ENCODE data around the gene PRSS21.

DNA sequence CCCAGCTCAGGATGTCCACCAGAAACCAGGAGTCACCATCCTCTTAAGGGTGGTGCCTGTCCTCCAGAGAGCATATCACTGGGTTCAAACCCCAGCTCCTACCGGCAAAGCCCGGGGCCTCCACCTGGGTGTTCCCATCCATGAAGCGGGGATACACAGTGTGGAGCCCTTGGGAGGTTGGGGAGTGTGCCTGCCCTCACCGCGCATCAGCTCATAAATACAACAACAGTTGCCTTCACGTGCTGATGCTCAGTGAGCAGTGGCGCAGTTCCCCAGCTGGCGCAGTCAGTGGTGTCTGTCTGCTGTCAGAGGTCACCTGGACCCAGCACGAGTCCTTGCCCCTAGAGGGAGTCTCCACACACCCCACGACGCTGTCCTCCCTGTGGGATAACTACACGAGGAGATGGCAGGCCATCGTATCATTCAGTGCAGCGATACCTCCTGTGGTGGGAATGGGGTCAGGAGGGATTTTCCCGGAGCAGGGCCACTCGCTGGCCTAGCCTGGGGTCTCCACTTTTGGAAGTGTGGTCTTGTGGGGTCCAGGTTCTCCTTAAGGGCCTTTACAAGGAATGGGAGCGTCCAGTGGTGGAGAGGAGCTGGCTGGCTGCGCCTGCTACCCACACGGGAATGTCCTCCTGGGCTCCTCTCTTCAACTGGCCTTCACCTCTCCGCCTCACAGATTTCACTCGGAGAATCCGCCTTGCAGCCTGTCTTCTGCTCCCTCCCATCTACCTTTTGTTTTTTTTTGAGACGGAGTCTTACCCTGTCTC lies 37.7 kb upstream of the PRSS21 start:
- TF ChIP-seq, protein P1, sequence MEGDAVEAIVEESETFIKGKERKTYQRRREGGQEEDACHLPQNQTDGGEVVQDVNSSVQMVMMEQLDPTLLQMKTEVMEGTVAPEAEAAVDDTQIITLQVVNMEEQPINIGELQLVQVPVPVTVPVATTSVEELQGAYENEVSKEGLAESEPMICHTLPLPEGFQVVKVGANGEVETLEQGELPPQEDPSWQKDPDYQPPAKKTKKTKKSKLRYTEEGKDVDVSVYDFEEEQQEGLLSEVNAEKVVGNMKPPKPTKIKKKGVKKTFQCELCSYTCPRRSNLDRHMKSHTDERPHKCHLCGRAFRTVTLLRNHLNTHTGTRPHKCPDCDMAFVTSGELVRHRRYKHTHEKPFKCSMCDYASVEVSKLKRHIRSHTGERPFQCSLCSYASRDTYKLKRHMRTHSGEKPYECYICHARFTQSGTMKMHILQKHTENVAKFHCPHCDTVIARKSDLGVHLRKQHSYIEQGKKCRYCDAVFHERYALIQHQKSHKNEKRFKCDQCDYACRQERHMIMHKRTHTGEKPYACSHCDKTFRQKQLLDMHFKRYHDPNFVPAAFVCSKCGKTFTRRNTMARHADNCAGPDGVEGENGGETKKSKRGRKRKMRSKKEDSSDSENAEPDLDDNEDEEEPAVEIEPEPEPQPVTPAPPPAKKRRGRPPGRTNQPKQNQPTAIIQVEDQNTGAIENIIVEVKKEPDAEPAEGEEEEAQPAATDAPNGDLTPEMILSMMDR (IDR thresholded peaks at IDR 0.05; ENCODE audit: low read depth, low read length, missing input control), result no peak
- TF ChIP-seq JUND (IDR thresholded peaks at IDR 0.05) (no peak), YY1 (IDR thresholded peaks at IDR 0.05) (no peak), NR2F2 (IDR thresholded peaks at IDR 0.05) (no peak), RAD21 (IDR thresholded peaks at IDR 0.05) (no peak)
- TF ChIP-seq, protein P2, sequence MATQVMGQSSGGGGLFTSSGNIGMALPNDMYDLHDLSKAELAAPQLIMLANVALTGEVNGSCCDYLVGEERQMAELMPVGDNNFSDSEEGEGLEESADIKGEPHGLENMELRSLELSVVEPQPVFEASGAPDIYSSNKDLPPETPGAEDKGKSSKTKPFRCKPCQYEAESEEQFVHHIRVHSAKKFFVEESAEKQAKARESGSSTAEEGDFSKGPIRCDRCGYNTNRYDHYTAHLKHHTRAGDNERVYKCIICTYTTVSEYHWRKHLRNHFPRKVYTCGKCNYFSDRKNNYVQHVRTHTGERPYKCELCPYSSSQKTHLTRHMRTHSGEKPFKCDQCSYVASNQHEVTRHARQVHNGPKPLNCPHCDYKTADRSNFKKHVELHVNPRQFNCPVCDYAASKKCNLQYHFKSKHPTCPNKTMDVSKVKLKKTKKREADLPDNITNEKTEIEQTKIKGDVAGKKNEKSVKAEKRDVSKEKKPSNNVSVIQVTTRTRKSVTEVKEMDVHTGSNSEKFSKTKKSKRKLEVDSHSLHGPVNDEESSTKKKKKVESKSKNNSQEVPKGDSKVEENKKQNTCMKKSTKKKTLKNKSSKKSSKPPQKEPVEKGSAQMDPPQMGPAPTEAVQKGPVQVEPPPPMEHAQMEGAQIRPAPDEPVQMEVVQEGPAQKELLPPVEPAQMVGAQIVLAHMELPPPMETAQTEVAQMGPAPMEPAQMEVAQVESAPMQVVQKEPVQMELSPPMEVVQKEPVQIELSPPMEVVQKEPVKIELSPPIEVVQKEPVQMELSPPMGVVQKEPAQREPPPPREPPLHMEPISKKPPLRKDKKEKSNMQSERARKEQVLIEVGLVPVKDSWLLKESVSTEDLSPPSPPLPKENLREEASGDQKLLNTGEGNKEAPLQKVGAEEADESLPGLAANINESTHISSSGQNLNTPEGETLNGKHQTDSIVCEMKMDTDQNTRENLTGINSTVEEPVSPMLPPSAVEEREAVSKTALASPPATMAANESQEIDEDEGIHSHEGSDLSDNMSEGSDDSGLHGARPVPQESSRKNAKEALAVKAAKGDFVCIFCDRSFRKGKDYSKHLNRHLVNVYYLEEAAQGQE (IDR thresholded peaks at IDR 0.05), result no peak
- TF ChIP-seq, protein P3, sequence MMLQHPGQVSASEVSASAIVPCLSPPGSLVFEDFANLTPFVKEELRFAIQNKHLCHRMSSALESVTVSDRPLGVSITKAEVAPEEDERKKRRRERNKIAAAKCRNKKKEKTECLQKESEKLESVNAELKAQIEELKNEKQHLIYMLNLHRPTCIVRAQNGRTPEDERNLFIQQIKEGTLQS (IDR thresholded peaks at IDR 0.05), result no peak
- TF ChIP-seq, protein P4, sequence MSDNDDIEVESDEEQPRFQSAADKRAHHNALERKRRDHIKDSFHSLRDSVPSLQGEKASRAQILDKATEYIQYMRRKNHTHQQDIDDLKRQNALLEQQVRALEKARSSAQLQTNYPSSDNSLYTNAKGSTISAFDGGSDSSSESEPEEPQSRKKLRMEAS (IDR thresholded peaks at IDR 0.05), result no peak

All from liver (tissue), 3 donors.